Duodenal mucosa (tissue), 2 donors: ENCODE results near the gene CTNNA1.
"Not testable (repeated sequence)": the region's sequence is repeated elsewhere in the genome, so short reads cannot be mapped to it uniquely, and the experiment has no call there.

Experiments
- H3K27ac ChIP-seq: one replicate; pipeline ENCODE4 v1.7.0; 2013; ENCODE audit warnings: low read depth, low read length
- H3K27me3 ChIP-seq, 2 donors: one replicate each; pipeline ENCODE4 v1.7.0; 2013; ENCODE audit warnings: low read length in 2 of 2, control low read depth in 1 of 2; ENCODE audit not compliant: insufficient read depth in 2 of 2, control insufficient read depth in 1 of 2
- H3K36me3 ChIP-seq, 2 donors: one replicate each; pipeline ENCODE4 v1.7.0; 2013; ENCODE audit warnings: low read length in 2 of 2, control low read depth in 1 of 2; ENCODE audit not compliant: insufficient read depth in 2 of 2, control insufficient read depth in 1 of 2
- H3K4me1 ChIP-seq, 2 donors: one replicate each; pipeline ENCODE4 v1.7.0; 2013; ENCODE audit warnings: low read length in 2 of 2, control low read depth in 1 of 2; ENCODE audit not compliant: insufficient read depth in 2 of 2, control insufficient read depth in 1 of 2
- H3K4me3 ChIP-seq, 2 donors: one replicate each; pipeline ENCODE4 v1.7.0; 2013; ENCODE audit warnings: low read length in 2 of 2, low read depth in 1 of 2
- H3K9ac ChIP-seq, 2 donors: one replicate each; pipeline ENCODE4 v1.7.0; 2013; ENCODE audit warnings: low read length in 2 of 2, low read depth in 1 of 2
- H3K9me3 ChIP-seq, 2 donors: one replicate each; pipeline ENCODE4 v1.7.0; 2013; ENCODE audit warnings: low read length in 2 of 2, control low read depth in 1 of 2; ENCODE audit not compliant: control insufficient read depth in 1 of 2

Gene CTNNA1

DNA sequence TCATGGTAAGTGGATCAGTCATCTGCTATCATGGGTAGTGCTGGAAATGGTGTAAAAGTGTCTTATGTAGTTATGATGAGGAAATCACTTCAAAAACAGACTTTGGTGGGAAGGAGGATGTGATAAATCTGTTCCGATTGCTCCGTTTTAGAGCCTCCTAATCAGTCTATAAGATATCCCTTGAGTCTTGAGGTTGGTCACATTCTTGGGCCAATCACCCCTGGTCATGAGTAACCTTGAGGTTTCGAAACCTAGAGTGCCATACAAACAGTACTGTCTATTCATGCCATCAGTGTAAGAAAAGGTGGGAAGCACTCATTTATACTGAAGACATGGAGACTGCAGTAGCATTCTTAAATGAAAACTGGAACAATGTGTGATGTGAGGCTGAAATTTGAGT lies 76.1 kb downstream of the CTNNA1 start:
- Histone ChIP-seq H3K9ac (no peak overlapping the region), H3K27me3 (no peaks in the 10 kb centered on the region), H3K36me3 (peaks cover 23 to 54% of the 10 kb centered on the region in 2 donors), H3K9me3 (no peaks in the 10 kb centered on the region), H3K27ac (no peak overlapping the region), H3K4me1 (no peaks in the 10 kb centered on the region), H3K4me3 (no peak overlapping the region)

DNA sequence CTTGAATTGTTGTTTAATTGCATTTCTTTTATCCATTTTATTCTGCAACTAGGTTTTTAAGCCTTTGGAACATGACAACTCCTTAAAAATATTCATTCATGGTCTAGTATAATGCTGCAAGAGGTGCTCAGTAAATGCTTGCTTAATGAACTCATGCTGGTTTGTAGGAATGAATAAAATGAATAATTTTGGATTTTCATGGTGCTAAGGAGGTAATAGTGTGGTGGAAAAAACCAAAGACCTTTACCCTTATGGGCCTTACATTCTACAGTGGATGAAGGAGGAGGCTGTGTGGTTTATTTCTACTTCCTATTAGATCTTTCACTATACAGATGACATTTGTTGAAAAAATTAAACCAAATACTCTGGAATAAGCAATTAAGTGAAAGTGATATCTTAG lies 78.5 kb downstream of the CTNNA1 start:
- Histone ChIP-seq H3K36me3 (peaks cover 20 to 37% of the 10 kb centered on the region in 2 donors), H3K27ac (no peak overlapping the region), H3K9me3 (peaks cover 0 to 6% of the 10 kb centered on the region in 2 donors), H3K4me1 (no peaks in the 10 kb centered on the region), H3K4me3 (no peak overlapping the region), H3K9ac (no peak overlapping the region), H3K27me3 (no peaks in the 10 kb centered on the region)

DNA sequence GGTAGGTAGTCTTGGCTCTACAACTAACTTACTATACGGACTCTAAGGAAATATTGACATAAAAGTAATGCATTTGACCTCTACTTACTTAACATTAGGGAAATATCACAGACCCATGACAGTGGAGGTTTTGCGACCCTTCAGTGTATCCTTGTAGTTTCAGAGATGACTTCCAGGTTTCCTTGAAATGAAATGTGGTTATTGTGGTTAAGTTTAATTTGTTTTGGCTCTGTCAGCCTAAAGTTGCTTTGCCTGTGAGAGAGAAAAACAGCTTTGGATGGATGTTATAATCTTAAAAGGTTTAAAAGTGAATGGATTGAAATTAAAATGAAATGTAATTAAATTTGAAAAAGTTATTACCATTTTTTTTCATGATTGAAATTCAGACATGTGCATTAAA lies 79.0 kb downstream of the CTNNA1 start:
- no peaks in the 10 kb centered on the region for H3K27me3 ChIP-seq
- peaks cover 0 to 6% of the 10 kb centered on the region in 2 donors for H3K9me3 ChIP-seq
- no peaks in the 10 kb centered on the region for H3K4me1 ChIP-seq
- H3K4me3 ChIP-seq, result no peak overlapping the region
- H3K9ac ChIP-seq, result no peak overlapping the region
- peaks cover 15 to 34% of the 10 kb centered on the region in 2 donors for H3K36me3 ChIP-seq
- H3K27ac ChIP-seq, result no peak overlapping the region

DNA sequence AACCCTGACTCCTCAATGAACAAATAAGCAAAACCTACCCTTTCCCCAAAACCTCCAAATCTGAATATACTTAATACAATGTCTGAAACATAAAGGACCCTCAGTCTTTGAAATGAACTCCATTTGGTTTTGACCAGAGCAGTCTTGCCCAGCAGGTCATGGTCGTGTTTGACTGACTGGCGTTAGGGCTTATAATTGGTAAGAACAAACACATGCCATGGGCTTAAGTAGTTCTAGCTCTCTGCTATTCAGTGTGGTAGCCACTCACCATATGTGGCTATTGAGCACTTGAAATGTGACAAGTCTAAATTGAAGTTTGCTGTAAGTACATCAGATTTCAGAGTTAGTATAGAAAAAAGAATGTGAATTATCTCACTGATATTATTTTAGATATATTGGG lies 79.9 kb downstream of the CTNNA1 start:
- H3K9ac ChIP-seq, result no peak overlapping the region
- H3K9me3 ChIP-seq, result peaks cover 0 to 6% of the 10 kb centered on the region in 2 donors
- H3K4me1 ChIP-seq, result no peaks in the 10 kb centered on the region
- no peak overlapping the region for H3K27ac ChIP-seq
- H3K36me3 ChIP-seq, result peaks cover 11 to 25% of the 10 kb centered on the region in 2 donors
- no peak overlapping the region for H3K4me3 ChIP-seq
- H3K27me3 ChIP-seq, result no peaks in the 10 kb centered on the region

DNA sequence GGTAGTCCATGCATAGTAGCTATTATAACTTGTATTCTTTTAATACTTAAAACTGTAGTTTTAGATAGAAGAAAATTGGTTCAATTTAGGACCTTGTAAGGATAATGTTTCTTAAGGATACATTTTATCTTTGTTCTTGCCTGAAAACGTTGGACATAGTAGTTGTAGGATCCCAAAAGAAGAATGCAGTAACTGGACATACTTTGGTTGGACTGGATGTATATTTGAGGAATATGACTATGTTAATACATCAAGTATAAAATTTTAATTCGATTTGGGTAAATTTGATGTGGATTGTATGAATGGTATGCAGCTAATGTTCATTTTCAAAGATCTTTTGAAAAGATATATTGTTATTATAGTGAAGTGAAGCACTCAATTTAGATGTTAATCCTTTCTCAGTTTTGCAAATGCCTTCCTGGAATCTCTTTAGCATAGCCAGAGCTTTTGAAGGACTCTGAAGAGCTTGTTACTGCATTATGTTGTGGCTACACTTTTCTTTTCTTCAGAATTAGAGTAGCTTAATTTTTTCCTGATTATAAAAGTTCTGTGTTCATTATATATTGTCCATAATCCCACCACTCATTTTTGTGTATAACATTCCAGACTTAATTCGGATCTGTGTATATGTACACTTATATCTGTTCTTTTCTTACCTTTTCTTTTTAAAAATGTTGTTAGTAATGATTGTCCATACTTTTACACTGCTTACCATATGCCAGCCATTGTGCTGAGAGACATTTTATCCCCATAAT lies 80.7 kb downstream of the CTNNA1 start:
- Histone ChIP-seq H3K9me3 (peaks cover 0 to 6% of the 10 kb centered on the region in 2 donors), H3K36me3 (peaks cover 5 to 17% of the 10 kb centered on the region in 2 donors), H3K27me3 (no peaks in the 10 kb centered on the region), H3K9ac (no peak overlapping the region), H3K4me1 (no peaks in the 10 kb centered on the region), H3K27ac (no peak overlapping the region), H3K4me3 (no peak overlapping the region)

DNA sequence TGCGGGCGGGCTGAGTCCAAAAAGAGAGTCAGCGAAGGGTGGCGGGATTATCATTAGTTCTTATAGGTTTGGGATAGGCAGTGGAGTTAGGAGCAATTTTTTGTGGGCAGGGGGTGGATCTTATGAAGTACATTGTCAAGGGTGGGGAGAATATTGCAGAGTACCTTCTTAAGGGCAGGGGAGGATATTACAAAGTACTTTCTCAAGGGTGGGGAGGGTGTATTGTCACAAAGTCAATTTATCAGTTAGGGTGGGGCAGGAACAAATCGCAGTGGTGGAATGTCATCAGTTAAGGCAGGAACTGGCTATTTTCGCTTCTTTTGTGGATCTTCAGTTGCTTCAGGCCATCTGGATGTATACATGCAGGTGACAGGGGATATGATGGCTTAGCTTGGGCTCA lies 81.6 kb downstream of the CTNNA1 start:
- H3K9ac ChIP-seq, H3K27me3 ChIP-seq, H3K9me3 ChIP-seq, H3K4me1 ChIP-seq, H3K27ac ChIP-seq, H3K36me3 ChIP-seq, H3K4me3 ChIP-seq: not testable (repeated sequence)

DNA sequence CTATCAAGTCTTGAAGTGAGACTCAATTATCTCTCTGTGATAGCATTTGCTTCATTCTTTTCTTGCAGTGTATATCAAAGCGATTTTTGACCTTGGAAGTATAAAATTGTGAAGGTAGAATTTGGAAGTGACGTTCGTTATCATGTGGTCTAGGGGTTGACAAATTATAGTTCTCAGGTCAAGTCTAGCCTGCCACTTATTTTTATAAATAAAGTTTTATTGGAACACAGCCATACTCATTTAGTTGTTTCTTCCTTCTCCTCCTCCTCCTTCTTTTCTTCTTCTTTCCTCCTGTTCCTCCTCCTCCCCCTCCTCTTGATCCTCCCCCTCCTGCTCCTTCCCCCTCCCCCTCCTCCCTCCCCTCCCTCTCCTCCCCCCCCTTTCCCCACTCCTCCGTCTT lies 83.9 kb downstream of the CTNNA1 start:
- peaks cover 0 to 6% of the 10 kb centered on the region in 2 donors for H3K9me3 ChIP-seq
- H3K9ac ChIP-seq, result no peak overlapping the region
- H3K4me1 ChIP-seq, result no peaks in the 10 kb centered on the region
- no peaks in the 10 kb centered on the region for H3K27me3 ChIP-seq
- no peak overlapping the region for H3K27ac ChIP-seq
- no peak overlapping the region for H3K4me3 ChIP-seq
- peaks cover 5 to 14% of the 10 kb centered on the region in 2 donors for H3K36me3 ChIP-seq

DNA sequence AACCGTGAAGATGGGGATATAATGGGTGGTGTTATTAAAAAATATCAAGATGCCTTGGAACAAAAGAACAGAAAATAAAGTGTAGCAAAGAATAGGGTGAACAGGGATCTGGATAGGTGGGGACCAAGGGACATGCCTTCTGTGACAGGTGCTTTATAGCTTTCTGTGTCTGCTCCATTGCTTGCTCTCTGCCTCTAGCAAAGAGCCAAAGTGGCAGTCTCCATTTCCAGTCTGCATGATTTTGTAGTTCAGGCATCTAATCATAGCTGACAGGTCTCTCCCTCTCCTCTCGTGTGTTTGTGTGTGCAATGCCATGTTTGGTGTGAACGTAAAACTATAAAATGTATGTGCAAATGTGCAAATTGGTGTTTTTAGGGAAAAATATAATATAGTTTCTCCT lies 86.9 kb downstream of the CTNNA1 start:
- Histone ChIP-seq H3K36me3 (peaks cover 0 to 7% of the 10 kb centered on the region in 2 donors), H3K9ac (no peak overlapping the region), H3K4me1 (no peaks in the 10 kb centered on the region)

DNA sequence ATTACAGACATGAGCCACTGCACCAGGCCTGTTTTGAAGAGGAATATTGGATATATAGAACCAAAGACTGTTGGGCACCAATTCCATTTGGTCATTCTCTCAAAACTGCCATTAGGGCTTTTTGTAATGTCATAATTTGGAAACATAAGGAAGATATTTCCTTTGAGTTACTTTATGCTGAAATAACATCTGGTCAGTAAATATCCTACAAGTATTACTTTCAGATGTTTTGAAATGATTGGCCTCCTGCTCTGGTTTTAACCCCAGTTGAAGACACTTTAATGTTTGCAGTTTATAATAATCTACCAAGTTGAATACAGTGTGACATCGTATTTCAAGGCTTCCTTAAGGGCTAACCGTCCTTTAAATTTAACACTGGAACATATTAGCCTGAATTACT lies 88.3 kb downstream of the CTNNA1 start:
- Histone ChIP-seq H3K36me3 (peaks cover 0 to 5% of the 10 kb centered on the region in 2 donors), H3K4me1 (no peaks in the 10 kb centered on the region)

More for the DNA sequence above, 86.9 kb downstream of the CTNNA1 start:
- no peaks in the 10 kb centered on the region for H3K27me3 ChIP-seq
- no peak overlapping the region for H3K27ac ChIP-seq
- no peak overlapping the region for H3K4me3 ChIP-seq
- peaks cover 0 to under 1% of the 10 kb centered on the region in 2 donors for H3K9me3 ChIP-seq

DNA sequence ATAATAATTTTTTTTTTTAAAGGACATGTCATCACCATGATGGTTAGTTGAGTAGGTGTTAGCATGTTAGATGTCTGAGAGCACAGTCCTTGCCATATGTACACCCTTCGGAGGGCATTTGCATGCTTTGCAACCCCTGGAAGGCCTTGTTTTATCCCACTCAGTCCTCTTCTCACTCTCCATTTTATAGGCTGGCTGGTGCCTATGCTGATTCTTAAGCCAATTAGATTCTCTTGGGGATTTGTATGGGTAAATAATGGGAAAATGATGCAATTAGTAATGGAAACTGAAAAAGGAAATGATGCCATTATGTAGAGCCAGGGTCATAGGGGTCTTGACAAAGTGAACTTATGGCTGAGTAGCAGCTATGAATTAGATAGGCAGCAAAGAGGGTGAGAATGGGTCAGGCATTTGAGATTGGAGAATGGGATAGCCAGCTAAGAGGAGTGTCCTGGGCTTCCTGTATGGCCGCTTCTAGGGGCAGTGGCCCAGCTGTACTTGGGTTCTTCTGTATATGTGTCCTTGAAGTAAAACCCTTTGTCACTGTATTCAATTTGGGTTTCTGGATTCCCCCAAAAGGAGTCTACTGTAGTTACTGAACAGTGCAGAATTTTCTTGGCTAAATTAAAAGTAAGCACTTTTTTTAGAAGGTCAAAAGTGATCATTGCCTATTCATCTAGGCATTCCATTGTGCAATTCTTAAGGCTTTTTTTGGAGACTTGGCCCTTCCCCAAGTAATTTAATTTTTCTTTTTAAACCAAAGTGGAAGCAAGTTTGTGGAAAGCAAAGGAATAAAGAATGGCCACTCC lies 90.3 kb downstream of the CTNNA1 start:
- peaks cover 0 to 4% of the 10 kb centered on the region in 2 donors for H3K36me3 ChIP-seq
- no peaks in the 10 kb centered on the region for H3K9me3 ChIP-seq
- no peak overlapping the region for H3K4me3 ChIP-seq
- H3K4me1 ChIP-seq, result no peaks in the 10 kb centered on the region
- no peak overlapping the region for H3K9ac ChIP-seq
- H3K27ac ChIP-seq, result no peak overlapping the region
- no peaks in the 10 kb centered on the region for H3K27me3 ChIP-seq

More for the DNA sequence above, 88.3 kb downstream of the CTNNA1 start:
- Histone ChIP-seq H3K4me3 (no peak overlapping the region), H3K9me3 (no peaks in the 10 kb centered on the region), H3K9ac (no peak overlapping the region), H3K27me3 (no peaks in the 10 kb centered on the region), H3K27ac (no peak overlapping the region)
